ENCODE results near the gene GPX7. TPM values are rescaled to one million over a fixed set of nuclear protein-coding genes. Genes with fewer than 3 reads are reported as not detected.

GPX7 gene
- total and polyA plus RNA-seq, 7 donors: 2.5 to 49.3 (median 17.0) TPM

GRCh38 chr1:52567943-52568342 lies 34.2 kb upstream of the GPX7 start:
- Histone ChIP-seq H3K4me3 (no peak overlapping the region), H3K27me3 (no peaks in the 10 kb centered on the region), H3K36me3 (no peaks in the 10 kb centered on the region), H3K9me3 (no peaks in the 10 kb centered on the region), H3K27ac (no peak overlapping the region), H3K4me1 (peaks cover 0 to 5% (median 0%) of the 10 kb centered on the region in 4 donors)
- intact Hi-C loops (cut with DNase I): no loop called here
- TF ChIP-seq EP300 (IDR thresholded peaks at IDR 0.05) (no peak), POLR2AphosphoS5 (IDR thresholded peaks at IDR 0.05) (no peak), CTCF (IDR thresholded peaks at IDR 0.05) (no peak), POLR2A (IDR thresholded peaks at IDR 0.05) (no peak)
- DNase-seq: no peak
- WGBS, 2 donors: 71 to 74% methylated on average over 5 of the region's 5 CpGs

DNA sequence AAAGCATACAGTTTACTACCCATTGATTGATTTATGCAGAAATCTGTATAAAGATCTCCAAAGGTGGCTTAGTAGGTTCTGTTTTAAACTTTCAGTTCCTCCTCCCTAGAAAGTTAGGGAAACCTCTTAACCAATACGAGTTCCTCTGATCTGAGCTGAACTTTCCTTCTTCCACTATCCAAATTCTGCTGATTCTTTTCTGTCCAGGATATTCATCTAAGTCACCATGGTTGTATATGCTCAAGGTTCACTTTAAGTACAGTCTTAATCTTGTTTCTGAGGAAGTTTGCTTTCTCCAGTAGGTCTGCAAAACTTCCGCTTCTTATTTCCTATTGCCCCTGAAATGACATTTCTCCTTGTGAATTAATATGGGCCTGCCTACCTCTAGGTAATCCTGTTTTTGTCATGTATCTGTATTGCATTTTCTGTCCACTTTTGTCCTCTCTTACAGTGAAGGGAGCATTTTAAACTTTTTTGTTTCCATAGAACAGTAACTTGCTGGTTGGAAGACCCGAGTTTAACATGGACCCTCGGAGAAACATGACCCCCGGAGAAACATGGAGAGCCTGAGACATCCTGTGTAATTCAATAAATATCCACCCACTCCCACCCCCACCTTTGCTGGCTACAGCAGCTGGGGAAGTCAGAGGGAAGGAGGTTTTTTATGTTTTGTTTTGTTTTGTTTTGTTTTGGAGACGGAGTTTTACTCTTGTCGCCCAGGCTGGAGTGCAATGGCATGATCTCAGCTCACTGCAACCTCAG lies 32.5 kb upstream of the GPX7 start:
- intact Hi-C loops (cut with DNase I): no loop called here
- H3K27ac ChIP-seq: no peak overlapping the region
- no peak for DNase-seq
- peaks cover 0 to 13% (median 3%) of the 10 kb centered on the region in 4 donors for H3K4me1 ChIP-seq
- H3K4me3 ChIP-seq: no peak overlapping the region
- H3K27me3 ChIP-seq: no peaks in the 10 kb centered on the region
- TF ChIP-seq POLR2A (IDR thresholded peaks at IDR 0.05): no peak
- no peak for TF ChIP-seq EP300 (IDR thresholded peaks at IDR 0.05)
- TF ChIP-seq POLR2AphosphoS5 (IDR thresholded peaks at IDR 0.05): no peak
- TF ChIP-seq CTCF (IDR thresholded peaks at IDR 0.05): no peak
- no peaks in the 10 kb centered on the region for H3K36me3 ChIP-seq
- H3K9me3 ChIP-seq: no peaks in the 10 kb centered on the region
- 55 to 60% methylated on average over 7 of the region's 7 CpGs for WGBS, 2 donors

GRCh38 chr1:52571783-52572182 lies 30.4 kb upstream of the GPX7 start:
- WGBS, 2 donors: 82 to 88% methylated on average over 1 of the region's 1 CpG
- Histone ChIP-seq H3K4me3 (no peak overlapping the region), H3K36me3 (no peaks in the 10 kb centered on the region), H3K9me3 (no peaks in the 10 kb centered on the region), H3K27ac (no peak overlapping the region), H3K4me1 (peaks cover 0 to 18% (median 7%) of the 10 kb centered on the region in 4 donors), H3K27me3 (no peaks in the 10 kb centered on the region)
- no peak for TF ChIP-seq POLR2A (IDR thresholded peaks at IDR 0.05)
- TF ChIP-seq CTCF (IDR thresholded peaks at IDR 0.05): no peak
- TF ChIP-seq EP300 (IDR thresholded peaks at IDR 0.05): no peak
- TF ChIP-seq POLR2AphosphoS5 (IDR thresholded peaks at IDR 0.05): no peak
- intact Hi-C loops (cut with DNase I): no loop called here
- no peak for DNase-seq

DNA sequence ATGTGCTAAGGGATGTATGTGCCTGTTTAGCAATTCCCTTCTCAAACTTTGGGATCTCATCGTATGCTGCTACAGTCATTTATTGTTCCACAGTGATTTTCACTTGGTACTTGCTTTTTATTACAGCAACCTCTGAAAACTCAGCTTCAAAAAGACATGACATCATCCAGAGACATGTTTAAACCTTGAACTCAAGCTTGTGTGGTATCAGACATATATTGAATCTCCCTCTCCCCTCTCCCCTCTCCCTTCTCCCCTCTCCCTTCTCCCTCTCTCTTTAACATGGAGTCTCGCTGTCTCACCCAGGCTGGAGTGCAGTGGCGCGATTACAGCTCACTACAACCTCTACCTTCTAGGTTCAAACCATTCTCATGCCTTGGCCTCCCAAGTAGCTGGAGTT lies 29.8 kb upstream of the GPX7 start:
- intact Hi-C loops (cut with DNase I): no loop called here
- 94 to 97% methylated on average over 4 of the region's 4 CpGs for WGBS, 2 donors
- Histone ChIP-seq H3K4me1 (peaks cover 0 to 18% (median 7%) of the 10 kb centered on the region in 4 donors), H3K27ac (no peak overlapping the region), H3K36me3 (no peaks in the 10 kb centered on the region), H3K4me3 (no peak overlapping the region), H3K9me3 (no peaks in the 10 kb centered on the region), H3K27me3 (no peaks in the 10 kb centered on the region)
- DNase-seq: no peak
- no peak for TF ChIP-seq POLR2A (IDR thresholded peaks at IDR 0.05)
- TF ChIP-seq CTCF (IDR thresholded peaks at IDR 0.05): no peak
- TF ChIP-seq POLR2AphosphoS5 (IDR thresholded peaks at IDR 0.05): no peak
- TF ChIP-seq EP300 (IDR thresholded peaks at IDR 0.05): no peak

Measured in sigmoid colon (tissue), 7 donors.